GM21825 (cell line): ENCODE measurements around the gene CBX4.

Experiments used
- ATAC-seq: cut with Tn5 transposase; IDR thresholded peaks from one replicate; pipeline ENCODE4 v1.9.1; 2021; ENCODE audit warnings: mild to moderate bottlenecking, moderate library complexity; ENCODE audit not compliant: unreplicated experiment

CBX4 gene

GRCh38 chr17:79814974-79815835 lies 24.0 kb downstream of the CBX4 start:
- ATAC-seq = no peak

GRCh38 chr17:79814127-79814973 lies 24.9 kb downstream of the CBX4 start:
- no peak for ATAC-seq

GRCh38 chr17:79813297-79814126 lies 25.7 kb downstream of the CBX4 start:
- no peak for ATAC-seq

DNA sequence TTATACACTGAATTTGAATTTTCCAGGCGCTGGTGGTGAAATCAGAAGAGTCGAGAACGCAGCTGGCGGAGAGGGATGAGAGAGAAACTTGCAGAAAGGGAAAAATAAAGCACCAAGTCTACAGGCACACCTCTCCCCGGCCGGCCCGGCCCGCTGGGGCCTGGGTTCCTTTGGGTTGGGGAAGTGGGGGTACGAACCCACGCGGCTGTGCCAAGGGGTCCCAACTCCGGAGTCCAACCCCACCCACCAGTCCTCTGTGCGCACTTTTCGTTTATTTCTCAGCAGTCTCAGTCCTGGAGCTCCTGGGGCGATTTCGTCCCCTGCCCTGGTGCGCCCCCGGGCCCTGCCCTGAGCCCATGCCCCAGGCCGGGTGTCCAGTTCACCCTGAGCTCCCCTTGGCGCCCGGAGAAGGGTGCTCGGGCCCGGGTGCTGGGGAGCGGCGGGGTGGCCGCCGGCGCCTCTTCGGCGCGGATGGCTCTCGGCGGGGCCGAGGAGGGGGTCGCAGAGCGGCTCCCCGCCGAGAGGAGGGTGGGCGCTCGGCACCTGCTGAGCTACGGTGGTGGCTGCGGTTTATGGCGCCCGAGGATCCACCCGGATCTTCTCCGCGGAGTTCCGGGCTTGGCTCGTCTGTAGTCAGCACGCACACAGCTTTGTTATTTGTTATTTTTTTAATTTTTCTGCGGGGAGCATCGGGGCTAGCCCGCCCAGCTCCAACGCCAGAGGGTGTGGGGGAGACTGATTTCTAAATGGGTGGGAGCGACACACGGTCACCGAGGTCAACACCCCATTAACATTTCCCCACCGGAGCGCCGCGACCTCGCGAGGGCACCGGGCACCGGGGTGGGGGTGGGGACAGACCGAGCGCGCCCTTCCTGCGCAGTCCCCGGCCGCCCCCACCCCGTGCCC lies 26.6 kb downstream of the CBX4 start:
- ATAC-seq = no peak

DNA sequence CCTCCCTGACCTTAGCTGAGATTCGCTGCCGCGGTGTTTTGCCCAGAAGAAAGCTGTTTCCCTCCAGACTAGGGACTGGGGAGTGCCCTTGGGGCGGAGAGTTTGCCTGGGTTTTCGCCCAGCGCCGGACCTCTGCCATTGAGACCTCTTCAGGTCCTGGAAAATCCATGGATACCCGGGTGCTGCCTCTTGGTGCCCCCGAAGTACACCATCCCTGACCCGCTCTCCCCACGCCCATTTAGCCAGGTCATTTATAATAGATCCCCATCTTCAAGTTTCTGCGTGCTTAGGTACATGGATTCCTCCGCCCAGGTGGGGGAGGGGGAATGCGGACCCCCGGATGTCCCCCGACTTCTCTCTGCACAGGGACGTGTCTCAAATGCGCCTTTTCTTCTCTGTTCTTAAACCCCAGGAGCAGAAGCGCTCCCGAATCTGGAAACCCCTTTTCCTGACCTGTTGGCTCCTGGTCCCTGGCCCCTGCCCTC lies 27.3 kb downstream of the CBX4 start:
- ATAC-seq = no peak

GRCh38 chr17:79811011-79811867 lies 28.0 kb downstream of the CBX4 start:
- ATAC-seq = no peak

DNA sequence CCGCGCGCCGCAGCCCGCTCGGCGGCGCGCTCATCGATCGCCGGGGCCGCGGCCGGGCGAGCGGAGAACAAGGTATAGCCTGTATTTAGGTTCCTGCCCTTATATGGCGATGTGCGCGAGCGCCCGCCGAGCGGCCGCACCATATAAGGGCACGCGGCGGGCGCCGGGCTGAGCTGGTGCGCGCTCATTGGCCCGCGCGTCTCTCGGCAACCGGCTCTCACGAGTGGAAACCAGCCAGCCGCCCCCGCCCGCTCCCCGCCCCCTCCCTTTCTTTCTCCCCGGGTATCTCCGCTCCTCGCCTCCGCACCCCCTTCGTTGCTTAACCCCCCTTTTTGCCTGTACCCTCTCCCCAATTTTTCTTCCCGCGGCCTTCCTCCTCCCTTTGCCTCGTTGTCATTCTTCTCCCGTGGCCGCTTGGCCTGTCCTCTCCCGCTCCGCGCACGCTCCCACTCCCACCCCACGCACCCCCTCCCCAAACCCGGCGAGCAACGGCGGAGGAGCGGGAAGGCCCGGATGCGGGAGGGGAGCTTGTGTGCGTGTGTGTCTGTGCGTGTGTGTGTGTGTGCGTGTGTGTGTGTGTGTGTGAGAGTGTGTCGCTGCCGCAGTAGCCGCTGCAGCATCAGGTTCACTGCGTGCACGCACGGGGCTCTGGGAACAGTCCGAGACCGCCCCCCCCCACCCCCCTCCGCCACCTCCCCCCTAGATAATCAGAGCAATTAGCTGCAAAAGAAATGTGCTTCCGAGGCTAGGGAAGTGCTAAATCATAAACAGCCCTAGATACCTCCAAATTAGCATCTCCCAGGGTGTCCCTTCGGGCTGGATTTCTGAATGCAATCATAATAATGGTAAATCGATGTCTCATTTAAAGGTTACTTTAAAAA lies 28.9 kb downstream of the CBX4 start:
- peak; percentile 58 for ATAC-seq

- ATAC-seq = no peak
Measured at GRCh38 chr17:79809530-79810129, 29.6 kb downstream of the CBX4 start.

GRCh38 chr17:79808763-79809529 lies 30.3 kb downstream of the CBX4 start:
- no peak for ATAC-seq

DNA sequence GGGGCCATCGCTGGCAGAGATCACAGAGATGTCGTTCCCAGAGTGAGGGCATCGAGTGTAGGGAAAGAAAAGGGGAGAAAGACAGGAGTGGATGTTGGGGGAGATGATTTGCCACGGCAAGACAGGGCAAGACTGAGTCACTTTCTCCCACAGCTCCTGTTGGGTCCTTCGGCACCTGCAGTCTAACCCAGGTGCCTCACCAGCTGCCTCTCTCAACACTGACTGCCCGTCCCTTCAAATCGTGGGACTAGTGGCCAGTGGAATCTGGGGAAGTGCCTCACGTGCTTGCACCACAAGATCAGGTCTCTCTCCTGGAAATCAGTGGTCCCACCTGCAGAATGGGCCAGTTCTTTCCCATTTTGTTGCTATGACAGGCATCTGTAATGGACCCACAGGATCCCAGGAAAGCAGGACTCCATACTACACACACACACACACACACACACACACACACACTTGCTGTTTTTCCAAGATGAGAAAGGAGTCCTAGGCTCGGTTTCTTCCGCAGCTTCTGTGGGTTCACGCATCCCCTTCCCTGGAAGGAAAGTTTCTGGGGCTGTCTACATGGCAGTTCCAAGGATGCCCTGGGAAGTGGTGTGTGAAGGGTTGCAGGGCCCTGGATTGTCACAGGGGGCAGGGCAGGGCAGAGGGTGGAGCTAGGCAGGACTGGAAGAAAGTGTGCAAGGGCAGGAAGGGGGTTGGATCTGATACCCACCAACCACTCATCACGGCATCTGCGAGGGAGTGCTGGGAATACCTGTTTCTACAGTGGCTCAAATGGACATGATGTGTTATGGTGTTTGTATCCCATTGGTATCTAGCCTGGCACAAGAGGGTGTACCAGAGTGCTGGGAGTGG lies 32.1 kb downstream of the CBX4 start:
- no peak for ATAC-seq

DNA sequence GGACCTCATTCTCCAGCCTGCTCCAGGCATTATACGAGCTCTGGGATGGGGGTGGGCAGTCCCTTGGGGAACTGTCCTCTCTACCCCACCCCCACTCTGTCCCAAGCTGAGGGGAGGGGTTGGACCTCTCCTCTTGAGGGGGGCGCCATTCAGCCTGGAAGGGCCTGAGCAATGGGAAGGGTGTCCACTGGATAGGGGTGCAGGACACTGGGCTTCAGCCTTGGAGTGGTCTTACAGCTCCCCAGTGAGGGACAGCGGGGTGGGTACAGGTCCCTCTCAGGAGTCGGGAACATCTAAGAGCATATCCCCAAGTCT lies 32.8 kb downstream of the CBX4 start:
- no peak for ATAC-seq

GRCh38 chr17:79804856-79805696 lies 34.2 kb downstream of the CBX4 start:
- peak; percentile 10 for ATAC-seq

DNA sequence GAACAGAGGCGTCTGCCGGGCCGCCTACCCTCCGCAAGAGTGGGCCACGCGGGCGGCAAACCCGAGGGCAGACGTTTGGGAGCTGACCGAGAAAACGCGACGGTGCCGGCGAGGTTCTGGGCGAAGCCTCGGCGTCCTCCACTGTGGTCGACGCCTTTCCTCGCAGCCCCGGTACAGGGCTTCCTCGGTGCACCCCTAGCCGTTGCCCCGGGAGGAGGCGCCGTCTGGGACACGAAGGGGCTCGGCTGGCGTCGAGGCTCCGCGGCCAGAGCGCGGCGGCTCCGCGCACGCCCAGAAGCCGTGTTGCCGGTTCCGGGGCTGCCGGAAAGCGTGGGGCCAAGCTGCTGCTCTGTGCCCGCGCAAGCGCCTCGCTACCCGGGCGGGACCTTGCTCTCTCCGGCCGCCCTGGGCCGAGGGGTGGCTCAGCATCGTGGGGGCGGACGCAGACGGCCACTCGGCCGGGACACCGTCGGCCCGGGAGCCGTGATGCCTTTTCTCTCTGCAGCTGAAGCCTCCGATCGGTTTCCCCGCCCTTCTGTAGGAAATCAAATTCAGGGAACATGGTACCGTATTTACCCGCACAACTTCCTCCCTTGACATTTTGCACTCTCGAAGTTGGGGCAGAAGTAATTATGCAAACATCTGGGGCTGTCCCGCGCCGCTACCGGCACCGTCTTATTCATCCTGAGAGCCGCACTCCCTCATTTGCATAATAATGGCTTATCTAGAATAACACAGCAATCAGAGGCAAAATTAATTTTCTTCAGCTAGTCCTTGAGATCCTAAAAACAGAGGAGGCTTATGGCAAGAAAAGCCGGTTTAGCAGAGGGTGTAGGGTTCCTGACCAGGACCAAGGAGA lies 35.0 kb downstream of the CBX4 start:
- peak; percentile 47 for ATAC-seq

DNA sequence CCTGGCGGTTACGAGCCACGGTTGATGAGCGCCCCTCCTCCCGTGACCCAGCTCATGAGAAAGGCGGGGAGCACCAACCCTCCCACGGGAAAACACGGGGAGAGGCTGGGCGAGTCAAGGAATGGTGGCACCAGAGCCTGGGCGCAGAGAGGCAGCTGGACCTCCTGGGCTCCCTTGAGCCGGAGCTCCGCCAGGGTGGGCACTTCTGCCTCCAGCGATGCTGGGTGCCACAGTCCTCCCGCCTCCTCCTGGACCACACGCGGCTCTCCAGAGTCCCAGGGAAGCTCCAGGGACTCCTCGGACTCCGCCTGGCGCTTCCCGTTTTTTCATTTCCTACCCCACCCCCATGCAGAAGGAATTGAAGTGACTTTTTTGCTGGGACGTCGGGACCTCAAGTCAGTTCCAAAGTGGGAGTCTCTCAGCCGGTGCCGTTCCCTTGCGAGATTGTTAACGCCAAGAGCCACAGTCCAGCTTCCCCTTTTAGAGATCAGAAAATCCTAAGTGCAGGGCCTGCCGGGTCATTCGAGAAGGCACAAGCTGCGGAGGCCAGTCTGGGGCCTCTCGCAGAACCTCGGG lies 35.7 kb downstream of the CBX4 start:
- ATAC-seq = no peak
